Coronary artery (tissue), 2 donors: Measurements from ENCODE around the gene HOXB6.

Experiments used
- DNase-seq: peaks from one replicate; pipeline ENCODE4 v3.0.0-alpha.2; 2017; ENCODE audit warnings: low spot score
- H3K27ac ChIP-seq, 2 donors: fragments of 200-600 bp; sonication (generic); one replicate each; pipeline ENCODE4 v1.5.1; 2016 to 2019
- H3K4me3 ChIP-seq: fragments of 200-600 bp; sonication (generic); 2 replicates; pipeline ENCODE4 v1.5.1; 2016; ENCODE audit warnings: mild to moderate bottlenecking, moderate library complexity
- CTCF ChIP-seq: fragments of 200-600 bp; sonication (generic); IDR thresholded peaks from one replicate; pipeline ENCODE4 v1.5.1; 2019; ENCODE audit warnings: antibody characterized with exemption

The HOXB6 gene

GRCh38 chr17:48611213-48611612 lies 6.4 kb upstream of the HOXB6 start:
- Histone ChIP-seq H3K27ac (peak overlapping the region in 1 of 2 donors; percentile 52), H3K4me3 (peak overlapping the region; percentile 55)
- TF ChIP-seq CTCF: no peak
- DNase-seq: no peak

- no peak for DNase-seq
- Histone ChIP-seq H3K27ac (peak within 1 kb of the TSS in 1 of 2 donors; percentile 52), H3K4me3 (peak within 1 kb of the TSS; percentile 55)
- TF ChIP-seq CTCF: no peak
Measured at GRCh38 chr17:48610282-48611211, 5.8 kb upstream of the HOXB6 start, which contains the start of gene HOXB7. TSS of gene HOXB7 (minus strand) at chr17:48611017. CDS start at chr17:48610918, 99 bp downstream.

- DNase-seq: no peak
- peak overlapping the region; percentile 55 for H3K4me3 ChIP-seq
- peak overlapping the region in 1 of 2 donors; percentile 52 for H3K27ac ChIP-seq
- no peak for TF ChIP-seq CTCF
Measured at GRCh38 chr17:48609759-48610281, 5.0 kb upstream of the HOXB6 start.

GRCh38 chr17:48609033-48609432 lies 4.2 kb upstream of the HOXB6 start:
- no peak for DNase-seq
- no peak overlapping the region for H3K4me3 ChIP-seq
- no peak overlapping the region for H3K27ac ChIP-seq
- TF ChIP-seq CTCF: no peak

GRCh38 chr17:48608494-48608834 lies 3.7 kb upstream of the HOXB6 start:
- TF ChIP-seq CTCF: no peak
- H3K4me3 ChIP-seq: no peak overlapping the region

GRCh38 chr17:48606892-48607614 lies 2.3 kb upstream of the HOXB6 start:
- Histone ChIP-seq H3K4me3 (no peak overlapping the region), H3K27ac (no peak overlapping the region)
- TF ChIP-seq CTCF: no peak
- no peak for DNase-seq

More at GRCh38 chr17:48608494-48608834, 3.7 kb upstream of the HOXB6 start:
- H3K27ac ChIP-seq: no peak overlapping the region
- DNase-seq: no peak
